Prostate gland (tissue), 2 donors: ENCODE data around the gene GMIP.

Source experiments
- CTCF ChIP-seq, 4 experiments: fragments of 200-600 bp in 2 of 4; fragments of 450-650 bp in 2 of 4; sonication (generic) in 2 of 4; IDR thresholded peaks; 1 replicate in 3 of 4; 2 replicates in 1 of 4; pipeline ENCODE4 v1.5.1; 2016 to 2019; ENCODE audit warnings: antibody characterized with exemption in 4 of 4, mild to moderate bottlenecking in 2 of 4, moderate library complexity in 2 of 4
- POLR2A ChIP-seq: fragments of 450-650 bp; IDR thresholded peaks from one replicate; pipeline ENCODE4 v1.6.1; 2016; ENCODE audit warnings: antibody characterized with exemption, mild to moderate bottlenecking
- POLR2AphosphoS5 ChIP-seq: sonication (generic); formaldehyde crosslinking; IDR thresholded peaks from one replicate; pipeline ENCODE4 v1.6.1; 2017; ENCODE audit warnings: antibody characterized with exemption

- peak; percentile 51 for TF ChIP-seq POLR2A
- peak in 1 of 4 experiments; percentile 49 for TF ChIP-seq CTCF (IDR thresholded peaks at IDR 0.05)
- peak; percentile 97 for TF ChIP-seq POLR2AphosphoS5
These were observed 20.0 kb upstream of the GMIP start, which contains the start of gene ATP13A1 for GRCh38 chr19:19663256-19664120.
